Liver (tissue), 9 donors: Measurements from ENCODE around the gene B4GALNT3. TPM values are rescaled to one million over a fixed set of nuclear protein-coding genes. Genes with fewer than 3 reads are reported as not detected.

Experiments used
- DNase-seq: peaks from one replicate; pipeline ENCODE4 v3.0.0-alpha.2; 2017; ENCODE audit warnings: low spot score
- H3K27ac ChIP-seq, 2 donors: one replicate each; pipeline ENCODE4 v1.7.0; 2013; ENCODE audit warnings: inconsistent platforms in 2 of 2, low read length in 2 of 2, control low read depth in 1 of 2, low read depth in 1 of 2, mild to moderate bottlenecking in 1 of 2
- H3K27me3 ChIP-seq, 4 donors: one replicate each; pipeline versions ENCODE4 v1.6.1 to v1.7.0; 2013; ENCODE audit warnings: low read length in 3 of 4, inconsistent platforms in 1 of 4, mild to moderate bottlenecking in 1 of 4, moderate library complexity in 1 of 4; ENCODE audit not compliant: control insufficient read depth in 4 of 4, insufficient read depth in 4 of 4
- H3K36me3 ChIP-seq, 4 donors: one replicate each; pipeline versions ENCODE4 v1.6.1 to v1.7.0; 2013; ENCODE audit warnings: low read length in 3 of 4, mild to moderate bottlenecking in 3 of 4, low read depth in 1 of 4, moderate library complexity in 1 of 4; ENCODE audit not compliant: control insufficient read depth in 4 of 4, insufficient read depth in 3 of 4
- H3K4me1 ChIP-seq, 4 donors: one replicate each; pipeline versions ENCODE4 v1.6.1 to v1.7.0; 2013; ENCODE audit warnings: low read length in 3 of 4, mild to moderate bottlenecking in 3 of 4, moderate library complexity in 1 of 4; ENCODE audit not compliant: control insufficient read depth in 4 of 4, insufficient read depth in 4 of 4
- H3K4me3 ChIP-seq, 3 donors: one replicate each; pipeline versions ENCODE4 v1.6.1 to v1.7.0; 2013; ENCODE audit warnings: low read length in 3 of 3, control low read depth in 1 of 3, low read depth in 1 of 3, mild to moderate bottlenecking in 1 of 3
- H3K9ac ChIP-seq, 2 donors: one replicate each; pipeline ENCODE4 v1.7.0; 2013; ENCODE audit warnings: low read length in 2 of 2, mild to moderate bottlenecking in 2 of 2, moderate library complexity in 2 of 2, control low read depth in 1 of 2, low read depth in 1 of 2
- H3K9me3 ChIP-seq, 4 donors: one replicate each; pipeline versions ENCODE4 v1.6.1 to v1.7.0; 2013; ENCODE audit warnings: low read length in 3 of 4; ENCODE audit not compliant: control insufficient read depth in 4 of 4
- EGR1 ChIP-seq, 2 donors: IDR thresholded peaks; 2 replicates each; pipeline ENCODE4 v1.6.1; 2016 to 2018; ENCODE audit warnings: antibody characterized with exemption in 2 of 2, low read depth in 2 of 2
- FOXA1 ChIP-seq: IDR thresholded peaks from 2 replicates; pipeline ENCODE4 v1.6.1; 2016; ENCODE audit warnings: antibody characterized with exemption
- FOXA2 ChIP-seq: IDR thresholded peaks from 2 replicates; pipeline ENCODE4 v1.6.1; 2016; ENCODE audit warnings: antibody characterized with exemption
- GABPA ChIP-seq, 2 donors: IDR thresholded peaks in 1 of 2; conservative IDR thresholded peaks in 1 of 2; 2 replicates each; pipeline ENCODE4 v1.6.1; 2016; ENCODE audit warnings: antibody characterized with exemption in 2 of 2, mild to moderate bottlenecking in 1 of 2, moderate library complexity in 1 of 2
- HNF4A ChIP-seq, 2 donors: conservative IDR thresholded peaks; 2 replicates each; pipeline ENCODE4 v1.6.1; 2016; ENCODE audit warnings: antibody characterized with exemption in 2 of 2, mild to moderate bottlenecking in 2 of 2
- HNF4G ChIP-seq: IDR thresholded peaks from 2 replicates; pipeline ENCODE4 v1.6.1; 2016; ENCODE audit warnings: antibody characterized with exemption
- JUND ChIP-seq, 2 donors: IDR thresholded peaks; 2 replicates each; pipeline ENCODE4 v1.6.1; 2016; ENCODE audit warnings: antibody characterized with exemption in 2 of 2
- NR2F2 ChIP-seq: IDR thresholded peaks from 2 replicates; pipeline ENCODE4 v1.6.1; 2016; ENCODE audit warnings: antibody characterized with exemption
- RAD21 ChIP-seq, 2 donors: IDR thresholded peaks; 2 replicates each; pipeline ENCODE4 v1.6.1; 2016; ENCODE audit warnings: antibody characterized with exemption in 2 of 2, mild to moderate bottlenecking in 2 of 2
- RXRA ChIP-seq, 2 donors: IDR thresholded peaks; 2 replicates each; pipeline ENCODE4 v1.6.1; 2017 to 2018; ENCODE audit warnings: antibody characterized with exemption in 2 of 2, mild to moderate bottlenecking in 1 of 2
- SP1 ChIP-seq: IDR thresholded peaks from 2 replicates; pipeline ENCODE4 v1.6.1; 2018; ENCODE audit warnings: antibody characterized with exemption, mild to moderate bottlenecking
- TAF1 ChIP-seq: conservative IDR thresholded peaks from 2 replicates; pipeline ENCODE4 v1.6.1; 2016; ENCODE audit warnings: antibody characterized with exemption, mild to moderate bottlenecking
- YY1 ChIP-seq: IDR thresholded peaks from 2 replicates; pipeline ENCODE4 v1.6.1; 2016; ENCODE audit warnings: antibody characterized with exemption, mild to moderate bottlenecking
- WGBS: extraction: QIAGEN DNeasy Blood & Tissue Kit; methylation state at CpG from one replicate; pipeline ENCODE4 v1.1.7; 2013; 5-methylcytosine and 5-hydroxymethylcytosine counted together
- polyA plus RNA-seq, 2 donors: library from polyadenylated mRNA; stranded (reverse) in 1 of 2; unstranded in 1 of 2; fragments of 200-250 nt in 1 of 2; fragments of >200 nt in 1 of 2; fragmentation: Nextera tagmentation in 1 of 2; extraction: Ambion mirVana in 1 of 2; gene quantifications; one replicate each; pipeline versions ENCODE4 v1.2.1 to v1.2.3, GENCODE V29; 2013 to 2015
- total RNA-seq, 2 donors: library from RNA; depleted of rRNA; stranded (reverse); fragments of >200 nt; gene quantifications; one replicate each; pipeline ENCODE4 v1.2.3, GENCODE V29; 2014
- TF ChIP-seq, protein P1 (sequence below): IDR thresholded peaks from 2 replicates; pipeline ENCODE4 v1.6.1; 2016; ENCODE audit warnings: antibody characterized with exemption, mild to moderate bottlenecking
- TF ChIP-seq, protein P2 (sequence below): IDR thresholded peaks from 2 replicates; pipeline ENCODE4 v1.6.1; 2016; ENCODE audit warnings: antibody characterized with exemption
- TF ChIP-seq, protein P3 (sequence below): fragments of 150-350 bp; IDR thresholded peaks from 2 replicates; pipeline ENCODE4 v1.5.1; 2017; ENCODE audit warnings: improper control_type of control experiment, low read depth, low read length; ENCODE audit not compliant: missing input control
- TF ChIP-seq, protein P4 (sequence below): IDR thresholded peaks from 2 replicates; pipeline ENCODE4 v1.6.1; 2016; ENCODE audit warnings: antibody characterized with exemption
- TF ChIP-seq, protein P5 (sequence below): IDR thresholded peaks from 2 replicates; pipeline ENCODE4 v1.6.1; 2016; ENCODE audit warnings: antibody characterized with exemption
- donor health status: healthy.
- donor health status: healthy.
- donor health status: healthy.
- donor health status: healthy.
- donor health status: healthy.

Gene B4GALNT3
- total and polyA plus RNA-seq, 4 donors, result 0.09 to 0.25 (median 0.14) TPM; not detected in 1

DNA sequence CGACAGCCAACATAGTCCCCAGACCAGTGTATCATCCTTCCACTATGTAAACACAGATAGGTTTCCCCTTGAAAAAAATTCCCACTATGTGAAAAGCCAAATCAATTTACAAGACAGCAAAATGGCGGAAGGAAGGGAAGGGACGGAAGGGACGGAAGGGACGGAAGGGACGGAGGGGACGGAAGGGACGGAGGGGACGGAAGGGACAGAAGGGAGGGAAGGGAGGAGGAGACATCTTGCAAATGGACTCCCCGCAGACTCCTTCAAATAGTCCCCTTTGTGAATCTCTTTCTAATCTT lies 128.2 kb downstream of the B4GALNT3 start:
- WGBS, result 96% methylated on average over 9 of the region's 10 CpGs
- Histone ChIP-seq H3K27ac (no peak overlapping the region), H3K4me1 (peaks cover 11 to 30% (median 22%) of the 10 kb centered on the region in 4 donors), H3K36me3 (no peaks in the 10 kb centered on the region), H3K9me3 (no peaks in the 10 kb centered on the region), H3K27me3 (no peaks in the 10 kb centered on the region), H3K9ac (no peak overlapping the region), H3K4me3 (no peak overlapping the region)
- TF ChIP-seq GABPA (IDR thresholded peaks at IDR 0.05 in 1 of 2, conservative IDR thresholded peaks at IDR 0.05 in 1 of 2), result no peak
- TF ChIP-seq, protein P1, sequence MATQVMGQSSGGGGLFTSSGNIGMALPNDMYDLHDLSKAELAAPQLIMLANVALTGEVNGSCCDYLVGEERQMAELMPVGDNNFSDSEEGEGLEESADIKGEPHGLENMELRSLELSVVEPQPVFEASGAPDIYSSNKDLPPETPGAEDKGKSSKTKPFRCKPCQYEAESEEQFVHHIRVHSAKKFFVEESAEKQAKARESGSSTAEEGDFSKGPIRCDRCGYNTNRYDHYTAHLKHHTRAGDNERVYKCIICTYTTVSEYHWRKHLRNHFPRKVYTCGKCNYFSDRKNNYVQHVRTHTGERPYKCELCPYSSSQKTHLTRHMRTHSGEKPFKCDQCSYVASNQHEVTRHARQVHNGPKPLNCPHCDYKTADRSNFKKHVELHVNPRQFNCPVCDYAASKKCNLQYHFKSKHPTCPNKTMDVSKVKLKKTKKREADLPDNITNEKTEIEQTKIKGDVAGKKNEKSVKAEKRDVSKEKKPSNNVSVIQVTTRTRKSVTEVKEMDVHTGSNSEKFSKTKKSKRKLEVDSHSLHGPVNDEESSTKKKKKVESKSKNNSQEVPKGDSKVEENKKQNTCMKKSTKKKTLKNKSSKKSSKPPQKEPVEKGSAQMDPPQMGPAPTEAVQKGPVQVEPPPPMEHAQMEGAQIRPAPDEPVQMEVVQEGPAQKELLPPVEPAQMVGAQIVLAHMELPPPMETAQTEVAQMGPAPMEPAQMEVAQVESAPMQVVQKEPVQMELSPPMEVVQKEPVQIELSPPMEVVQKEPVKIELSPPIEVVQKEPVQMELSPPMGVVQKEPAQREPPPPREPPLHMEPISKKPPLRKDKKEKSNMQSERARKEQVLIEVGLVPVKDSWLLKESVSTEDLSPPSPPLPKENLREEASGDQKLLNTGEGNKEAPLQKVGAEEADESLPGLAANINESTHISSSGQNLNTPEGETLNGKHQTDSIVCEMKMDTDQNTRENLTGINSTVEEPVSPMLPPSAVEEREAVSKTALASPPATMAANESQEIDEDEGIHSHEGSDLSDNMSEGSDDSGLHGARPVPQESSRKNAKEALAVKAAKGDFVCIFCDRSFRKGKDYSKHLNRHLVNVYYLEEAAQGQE, result no peak
- TF ChIP-seq NR2F2, result no peak
- TF ChIP-seq EGR1 (IDR thresholded peaks at IDR 0.05; ENCODE audit: low read depth in 2 of 2), result no peak
- no peak for TF ChIP-seq RXRA (IDR thresholded peaks at IDR 0.05)
- TF ChIP-seq, protein P2, sequence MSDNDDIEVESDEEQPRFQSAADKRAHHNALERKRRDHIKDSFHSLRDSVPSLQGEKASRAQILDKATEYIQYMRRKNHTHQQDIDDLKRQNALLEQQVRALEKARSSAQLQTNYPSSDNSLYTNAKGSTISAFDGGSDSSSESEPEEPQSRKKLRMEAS, result no peak
- TF ChIP-seq, protein P3, sequence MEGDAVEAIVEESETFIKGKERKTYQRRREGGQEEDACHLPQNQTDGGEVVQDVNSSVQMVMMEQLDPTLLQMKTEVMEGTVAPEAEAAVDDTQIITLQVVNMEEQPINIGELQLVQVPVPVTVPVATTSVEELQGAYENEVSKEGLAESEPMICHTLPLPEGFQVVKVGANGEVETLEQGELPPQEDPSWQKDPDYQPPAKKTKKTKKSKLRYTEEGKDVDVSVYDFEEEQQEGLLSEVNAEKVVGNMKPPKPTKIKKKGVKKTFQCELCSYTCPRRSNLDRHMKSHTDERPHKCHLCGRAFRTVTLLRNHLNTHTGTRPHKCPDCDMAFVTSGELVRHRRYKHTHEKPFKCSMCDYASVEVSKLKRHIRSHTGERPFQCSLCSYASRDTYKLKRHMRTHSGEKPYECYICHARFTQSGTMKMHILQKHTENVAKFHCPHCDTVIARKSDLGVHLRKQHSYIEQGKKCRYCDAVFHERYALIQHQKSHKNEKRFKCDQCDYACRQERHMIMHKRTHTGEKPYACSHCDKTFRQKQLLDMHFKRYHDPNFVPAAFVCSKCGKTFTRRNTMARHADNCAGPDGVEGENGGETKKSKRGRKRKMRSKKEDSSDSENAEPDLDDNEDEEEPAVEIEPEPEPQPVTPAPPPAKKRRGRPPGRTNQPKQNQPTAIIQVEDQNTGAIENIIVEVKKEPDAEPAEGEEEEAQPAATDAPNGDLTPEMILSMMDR, result no peak
- TF ChIP-seq HNF4G, result no peak
- no peak for DNase-seq

DNA sequence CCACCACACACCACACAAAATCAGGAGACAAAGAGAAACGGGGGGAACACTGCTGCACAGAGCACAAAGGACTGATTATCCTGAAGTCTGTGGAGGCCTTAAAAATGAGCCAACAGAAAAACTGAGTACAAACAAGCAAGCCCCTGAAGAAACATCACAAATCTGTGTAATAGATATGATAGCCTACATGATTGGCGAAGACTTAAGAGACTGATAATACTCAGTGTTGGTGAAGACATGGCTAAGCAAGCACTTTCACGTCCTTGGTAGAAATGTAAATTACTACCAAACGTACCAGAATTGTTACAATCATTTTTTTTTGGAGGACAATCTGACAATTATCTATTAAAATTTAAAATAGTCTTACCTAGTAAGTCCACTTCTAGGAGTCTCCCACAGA lies 128.9 kb downstream of the B4GALNT3 start:
- no peak for TF ChIP-seq RAD21 (IDR thresholded peaks at IDR 0.05)
- no peak for TF ChIP-seq HNF4G
- TF ChIP-seq GABPA (IDR thresholded peaks at IDR 0.05 in 1 of 2, conservative IDR thresholded peaks at IDR 0.05 in 1 of 2), result no peak
- TF ChIP-seq JUND (IDR thresholded peaks at IDR 0.05), result no peak
- TF ChIP-seq YY1, result no peak
- TF ChIP-seq, protein P3, result no peak
- no peak for TF ChIP-seq RXRA (IDR thresholded peaks at IDR 0.05)
- TF ChIP-seq FOXA2, result no peak
- TF ChIP-seq, protein P1, result no peak
- TF ChIP-seq, protein P4, sequence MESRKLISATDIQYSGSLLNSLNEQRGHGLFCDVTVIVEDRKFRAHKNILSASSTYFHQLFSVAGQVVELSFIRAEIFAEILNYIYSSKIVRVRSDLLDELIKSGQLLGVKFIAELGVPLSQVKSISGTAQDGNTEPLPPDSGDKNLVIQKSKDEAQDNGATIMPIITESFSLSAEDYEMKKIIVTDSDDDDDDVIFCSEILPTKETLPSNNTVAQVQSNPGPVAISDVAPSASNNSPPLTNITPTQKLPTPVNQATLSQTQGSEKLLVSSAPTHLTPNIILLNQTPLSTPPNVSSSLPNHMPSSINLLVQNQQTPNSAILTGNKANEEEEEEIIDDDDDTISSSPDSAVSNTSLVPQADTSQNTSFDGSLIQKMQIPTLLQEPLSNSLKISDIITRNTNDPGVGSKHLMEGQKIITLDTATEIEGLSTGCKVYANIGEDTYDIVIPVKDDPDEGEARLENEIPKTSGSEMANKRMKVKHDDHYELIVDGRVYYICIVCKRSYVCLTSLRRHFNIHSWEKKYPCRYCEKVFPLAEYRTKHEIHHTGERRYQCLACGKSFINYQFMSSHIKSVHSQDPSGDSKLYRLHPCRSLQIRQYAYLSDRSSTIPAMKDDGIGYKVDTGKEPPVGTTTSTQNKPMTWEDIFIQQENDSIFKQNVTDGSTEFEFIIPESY, result no peak
- no peak for TF ChIP-seq SP1
- TF ChIP-seq NR2F2, result no peak
- no peak for TF ChIP-seq FOXA1
- TF ChIP-seq, protein P2, result no peak
- no peak for TF ChIP-seq HNF4A (conservative IDR thresholded peaks at IDR 0.05)
- TF ChIP-seq, protein P5, sequence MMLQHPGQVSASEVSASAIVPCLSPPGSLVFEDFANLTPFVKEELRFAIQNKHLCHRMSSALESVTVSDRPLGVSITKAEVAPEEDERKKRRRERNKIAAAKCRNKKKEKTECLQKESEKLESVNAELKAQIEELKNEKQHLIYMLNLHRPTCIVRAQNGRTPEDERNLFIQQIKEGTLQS, result no peak
- no peak for TF ChIP-seq TAF1
- no peak for TF ChIP-seq EGR1 (IDR thresholded peaks at IDR 0.05; ENCODE audit: low read depth in 2 of 2)
- no peak for DNase-seq
- Histone ChIP-seq H3K9ac (no peak overlapping the region), H3K9me3 (no peaks in the 10 kb centered on the region), H3K27me3 (no peaks in the 10 kb centered on the region), H3K4me1 (peaks cover 11 to 23% (median 16%) of the 10 kb centered on the region in 4 donors), H3K4me3 (no peak overlapping the region), H3K27ac (no peak overlapping the region), H3K36me3 (no peaks in the 10 kb centered on the region)
- 95% methylated on average over 4 of the region's 4 CpGs for WGBS
